WERI-Rb-1 (cell line): ENCODE measurements around the gene TRIM58.
A peak's percentile ranks its signal among the peaks of the same experiment; 100 is the strongest.

Experiments used
- DNase-seq: peaks from one replicate; pipeline ENCODE4 v3.0.0-alpha.2; 2020
- H3K27ac ChIP-seq: fragments of 250-450 bp; sonication (Bioruptor Pico); 2 replicates; pipeline ENCODE4 v1.5.1; 2020; ENCODE audit warnings: mild to moderate bottlenecking, moderate library complexity
- H3K27me3 ChIP-seq: fragments of 250-450 bp; sonication (Bioruptor Pico); 2 replicates; pipeline ENCODE4 v1.5.1; 2021; ENCODE audit warnings: mild to moderate bottlenecking, low read depth, moderate library complexity; ENCODE audit not compliant: insufficient read depth, severe bottlenecking
- H3K36me3 ChIP-seq: fragments of 250-450 bp; sonication (Bioruptor Pico); 2 replicates; pipeline ENCODE4 v1.5.1; 2020; ENCODE audit warnings: mild to moderate bottlenecking, moderate library complexity
- H3K4me3 ChIP-seq: 2 replicates; pipeline ENCODE4 v1.5.1; 2011; ENCODE audit warnings: low read depth, mild to moderate bottlenecking, control low read depth, low read length
- H3K9me3 ChIP-seq: fragments of 250-450 bp; sonication (Bioruptor Pico); 2 replicates; pipeline ENCODE4 v1.5.1; 2021; ENCODE audit warnings: mild to moderate bottlenecking, moderate library complexity; ENCODE audit not compliant: severe bottlenecking
- TF ChIP-seq, protein P1 (sequence below): IDR thresholded peaks from 2 replicates; pipeline ENCODE4 v1.5.1; 2011; ENCODE audit warnings: low read depth, mild to moderate bottlenecking, control low read depth, inconsistent platforms, low read length

TRIM58 gene

GRCh38 chr1:247845693-247846017, 11.3 kb upstream of the TRIM58 start:
- H3K4me3 ChIP-seq: no peak overlapping the region
- DNase-seq: no peak
- H3K27me3 ChIP-seq: no peaks in the 10 kb centered on the region
- TF ChIP-seq, protein P1, sequence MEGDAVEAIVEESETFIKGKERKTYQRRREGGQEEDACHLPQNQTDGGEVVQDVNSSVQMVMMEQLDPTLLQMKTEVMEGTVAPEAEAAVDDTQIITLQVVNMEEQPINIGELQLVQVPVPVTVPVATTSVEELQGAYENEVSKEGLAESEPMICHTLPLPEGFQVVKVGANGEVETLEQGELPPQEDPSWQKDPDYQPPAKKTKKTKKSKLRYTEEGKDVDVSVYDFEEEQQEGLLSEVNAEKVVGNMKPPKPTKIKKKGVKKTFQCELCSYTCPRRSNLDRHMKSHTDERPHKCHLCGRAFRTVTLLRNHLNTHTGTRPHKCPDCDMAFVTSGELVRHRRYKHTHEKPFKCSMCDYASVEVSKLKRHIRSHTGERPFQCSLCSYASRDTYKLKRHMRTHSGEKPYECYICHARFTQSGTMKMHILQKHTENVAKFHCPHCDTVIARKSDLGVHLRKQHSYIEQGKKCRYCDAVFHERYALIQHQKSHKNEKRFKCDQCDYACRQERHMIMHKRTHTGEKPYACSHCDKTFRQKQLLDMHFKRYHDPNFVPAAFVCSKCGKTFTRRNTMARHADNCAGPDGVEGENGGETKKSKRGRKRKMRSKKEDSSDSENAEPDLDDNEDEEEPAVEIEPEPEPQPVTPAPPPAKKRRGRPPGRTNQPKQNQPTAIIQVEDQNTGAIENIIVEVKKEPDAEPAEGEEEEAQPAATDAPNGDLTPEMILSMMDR: no peak
- no peak overlapping the region for H3K27ac ChIP-seq
- H3K9me3 ChIP-seq: no peaks in the 10 kb centered on the region
- no peaks in the 10 kb centered on the region for H3K36me3 ChIP-seq

DNA sequence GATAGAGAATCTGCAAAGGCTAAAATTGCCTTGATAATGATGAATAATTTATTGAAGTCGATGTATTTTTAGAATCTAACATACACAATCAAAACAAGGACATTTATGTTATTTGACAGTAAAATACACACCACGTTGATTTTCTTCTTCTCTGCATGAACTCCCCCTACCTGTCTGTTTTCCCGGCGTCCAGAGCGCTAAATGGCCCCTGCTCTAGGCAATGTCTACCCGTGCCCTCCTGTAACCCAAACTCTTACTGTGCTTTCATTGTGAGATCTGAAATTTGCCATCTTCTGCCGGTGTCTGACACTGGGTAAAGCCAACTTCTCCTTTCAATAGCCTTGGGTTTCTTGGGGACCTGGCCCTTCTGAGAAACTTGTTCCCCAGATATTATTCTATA, 8.6 kb upstream of the TRIM58 start:
- no peak overlapping the region for H3K4me3 ChIP-seq
- no peak for DNase-seq
- H3K27ac ChIP-seq: no peak overlapping the region
- no peaks in the 10 kb centered on the region for H3K27me3 ChIP-seq
- H3K9me3 ChIP-seq: no peaks in the 10 kb centered on the region
- TF ChIP-seq, protein P1: no peak
- H3K36me3 ChIP-seq: no peaks in the 10 kb centered on the region

GRCh38 chr1:247849616-247850015, 7.4 kb upstream of the TRIM58 start:
- no peak for DNase-seq
- TF ChIP-seq, protein P1: no peak
- no peaks in the 10 kb centered on the region for H3K9me3 ChIP-seq
- H3K27me3 ChIP-seq: no peaks in the 10 kb centered on the region
- no peak overlapping the region for H3K4me3 ChIP-seq
- no peak overlapping the region for H3K27ac ChIP-seq
- H3K36me3 ChIP-seq: no peaks in the 10 kb centered on the region

DNA sequence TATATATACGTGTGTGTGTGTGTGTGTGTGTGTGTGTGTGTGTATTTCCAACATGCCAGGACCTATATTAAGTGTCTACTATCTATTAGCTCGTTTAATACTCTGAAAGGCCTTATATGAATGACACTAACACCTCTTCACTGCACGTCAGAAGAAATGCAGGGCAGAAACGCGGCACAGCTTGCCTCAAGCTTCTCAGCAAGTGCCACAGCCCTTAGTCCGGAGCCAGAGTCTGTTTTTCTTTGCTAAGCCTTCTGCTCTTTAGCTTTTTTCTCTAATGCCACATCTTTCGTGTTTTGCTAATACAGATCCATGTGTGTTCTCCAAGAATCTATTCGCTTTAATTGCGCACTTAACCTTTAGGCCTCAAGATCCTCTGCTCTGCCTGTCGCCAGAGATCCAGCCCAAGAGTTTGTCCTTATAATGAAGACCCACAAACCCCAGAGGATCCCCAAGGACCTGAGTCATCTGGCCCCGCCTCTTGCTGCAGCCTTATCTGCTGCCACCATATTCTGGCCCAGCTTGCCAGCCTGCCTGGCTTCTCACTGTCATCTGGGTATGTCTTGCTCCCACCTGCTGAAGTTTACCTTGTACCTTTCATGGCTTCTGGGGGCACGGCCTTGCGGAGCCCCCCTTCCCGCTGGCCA, 2.0 kb upstream of the TRIM58 start:
- TF ChIP-seq, protein P1: no peak
- no peak for DNase-seq
- Histone ChIP-seq H3K4me3 (no peak overlapping the region), H3K9me3 (no peaks in the 10 kb centered on the region), H3K36me3 (no peaks in the 10 kb centered on the region), H3K27ac (no peak overlapping the region), H3K27me3 (peaks cover 6% of the 10 kb centered on the region)

GRCh38 chr1:247855911-247856310, 1.1 kb upstream of the TRIM58 start:
- Histone ChIP-seq H3K36me3 (no peaks in the 10 kb centered on the region), H3K27ac (no peak overlapping the region), H3K27me3 (peaks cover 6% of the 10 kb centered on the region), H3K4me3 (no peak overlapping the region), H3K9me3 (no peaks in the 10 kb centered on the region)
- TF ChIP-seq, protein P1: no peak
- DNase-seq: no peak

DNA sequence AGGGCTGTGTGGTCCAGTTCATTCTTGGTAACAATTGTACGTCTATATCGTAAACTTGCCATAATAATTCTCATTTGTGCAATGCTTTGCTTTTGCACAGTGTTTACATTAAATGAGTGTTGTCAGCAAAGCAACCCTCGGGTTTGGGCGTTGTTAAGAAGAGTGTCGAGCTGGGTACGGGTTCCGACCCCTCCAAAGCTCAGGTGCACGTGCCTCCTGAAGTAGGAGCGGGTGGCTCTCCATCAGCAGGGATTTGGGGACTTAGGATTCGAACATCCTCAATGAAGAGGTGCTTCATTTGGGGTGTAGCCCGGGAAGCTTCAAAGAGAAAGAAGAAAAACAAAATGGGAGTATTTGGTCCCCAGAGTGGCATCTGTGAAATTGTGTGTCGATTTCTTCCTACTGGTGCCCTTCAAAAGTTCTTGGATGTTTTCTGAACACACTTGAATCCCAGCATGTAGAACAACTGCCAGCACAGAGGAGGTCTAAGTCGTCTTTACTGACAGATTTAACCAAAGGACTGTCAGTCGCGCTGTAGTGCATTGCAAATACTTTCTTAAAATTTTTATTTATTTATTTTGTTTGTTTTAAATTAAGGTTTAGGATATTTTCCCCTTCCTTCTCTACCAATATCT, 1.1 kb downstream of the TRIM58 start:
- H3K36me3 ChIP-seq: no peaks in the 10 kb centered on the region
- TF ChIP-seq, protein P1: no peak
- H3K4me3 ChIP-seq: peak overlapping the region; percentile 51
- no peak for DNase-seq
- H3K9me3 ChIP-seq: no peaks in the 10 kb centered on the region
- H3K27me3 ChIP-seq: peaks cover 6% of the 10 kb centered on the region
- H3K27ac ChIP-seq: no peak overlapping the region
